ENCODE results near the gene C17orf100. TPM values are rescaled to one million over a fixed set of nuclear protein-coding genes. Genes with fewer than 3 reads are reported as not detected.

C17orf100 gene
- total RNA-seq, 1 donor from 2014 or later, result 6.1 TPM

DNA sequence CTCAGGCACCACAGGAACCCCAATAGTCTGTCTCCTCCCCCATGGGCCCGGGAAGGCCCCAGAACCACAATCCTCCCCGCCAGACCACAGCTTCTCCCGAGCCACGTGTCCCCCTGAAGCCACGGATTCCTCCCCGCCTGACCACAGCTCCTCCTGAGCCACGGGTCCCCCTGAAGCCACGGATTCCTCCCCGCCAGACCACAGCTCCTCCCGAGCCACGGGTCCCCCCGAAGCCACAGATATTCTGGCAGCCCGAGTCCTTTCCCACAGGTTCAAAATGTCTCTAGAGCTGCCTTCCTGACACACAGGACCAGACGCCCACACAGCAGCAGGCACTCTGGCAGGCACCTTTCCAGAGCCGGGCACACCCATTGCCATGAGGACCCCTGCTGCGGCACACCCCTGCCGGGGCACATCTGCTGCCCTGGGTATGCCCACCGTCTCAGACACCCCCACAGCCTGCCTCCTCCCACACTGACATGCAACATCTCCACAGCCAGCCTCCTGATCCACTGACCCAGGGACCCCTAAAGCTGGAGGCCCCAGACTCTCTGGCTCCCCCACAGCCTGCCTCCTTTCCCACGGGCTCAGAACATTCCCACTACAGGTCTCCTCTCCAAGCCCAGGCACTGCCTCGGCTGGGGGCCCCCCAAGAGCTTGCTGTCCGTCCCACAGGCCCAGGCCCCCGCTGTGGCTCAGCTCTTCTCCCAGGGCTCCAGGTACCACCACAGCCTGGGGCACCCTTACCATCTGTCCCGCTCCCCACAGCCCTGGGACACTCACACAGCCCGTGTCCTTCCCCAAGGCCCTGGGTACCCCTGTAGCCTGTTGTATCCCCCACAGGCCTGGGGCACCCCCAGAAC is 13.3 kb upstream of the C17orf100 start:
- peaks cover 5% of the 10 kb centered on the region for H3K9me3 Mint-ChIP-seq
- peaks cover 14% of the 10 kb centered on the region for H3K36me3 Mint-ChIP-seq
- H3K27me3 Mint-ChIP-seq (ENCODE audit: low read depth), result no peaks in the 10 kb centered on the region
- H3K27ac Mint-ChIP-seq, result peak overlapping the region; percentile 26
- H3K4me3 Mint-ChIP-seq, result peak overlapping the region; percentile 96
- DNase-seq (ENCODE audit: low spot score in 2 of 2, unreplicated experiment in 2 of 2), result no peak
- TF ChIP-seq, protein P1, sequence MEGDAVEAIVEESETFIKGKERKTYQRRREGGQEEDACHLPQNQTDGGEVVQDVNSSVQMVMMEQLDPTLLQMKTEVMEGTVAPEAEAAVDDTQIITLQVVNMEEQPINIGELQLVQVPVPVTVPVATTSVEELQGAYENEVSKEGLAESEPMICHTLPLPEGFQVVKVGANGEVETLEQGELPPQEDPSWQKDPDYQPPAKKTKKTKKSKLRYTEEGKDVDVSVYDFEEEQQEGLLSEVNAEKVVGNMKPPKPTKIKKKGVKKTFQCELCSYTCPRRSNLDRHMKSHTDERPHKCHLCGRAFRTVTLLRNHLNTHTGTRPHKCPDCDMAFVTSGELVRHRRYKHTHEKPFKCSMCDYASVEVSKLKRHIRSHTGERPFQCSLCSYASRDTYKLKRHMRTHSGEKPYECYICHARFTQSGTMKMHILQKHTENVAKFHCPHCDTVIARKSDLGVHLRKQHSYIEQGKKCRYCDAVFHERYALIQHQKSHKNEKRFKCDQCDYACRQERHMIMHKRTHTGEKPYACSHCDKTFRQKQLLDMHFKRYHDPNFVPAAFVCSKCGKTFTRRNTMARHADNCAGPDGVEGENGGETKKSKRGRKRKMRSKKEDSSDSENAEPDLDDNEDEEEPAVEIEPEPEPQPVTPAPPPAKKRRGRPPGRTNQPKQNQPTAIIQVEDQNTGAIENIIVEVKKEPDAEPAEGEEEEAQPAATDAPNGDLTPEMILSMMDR (IDR thresholded peaks at IDR 0.05; ENCODE audit: unreplicated experiment), result no peak
- H3K4me1 Mint-ChIP-seq, result peaks cover 28% of the 10 kb centered on the region

DNA sequence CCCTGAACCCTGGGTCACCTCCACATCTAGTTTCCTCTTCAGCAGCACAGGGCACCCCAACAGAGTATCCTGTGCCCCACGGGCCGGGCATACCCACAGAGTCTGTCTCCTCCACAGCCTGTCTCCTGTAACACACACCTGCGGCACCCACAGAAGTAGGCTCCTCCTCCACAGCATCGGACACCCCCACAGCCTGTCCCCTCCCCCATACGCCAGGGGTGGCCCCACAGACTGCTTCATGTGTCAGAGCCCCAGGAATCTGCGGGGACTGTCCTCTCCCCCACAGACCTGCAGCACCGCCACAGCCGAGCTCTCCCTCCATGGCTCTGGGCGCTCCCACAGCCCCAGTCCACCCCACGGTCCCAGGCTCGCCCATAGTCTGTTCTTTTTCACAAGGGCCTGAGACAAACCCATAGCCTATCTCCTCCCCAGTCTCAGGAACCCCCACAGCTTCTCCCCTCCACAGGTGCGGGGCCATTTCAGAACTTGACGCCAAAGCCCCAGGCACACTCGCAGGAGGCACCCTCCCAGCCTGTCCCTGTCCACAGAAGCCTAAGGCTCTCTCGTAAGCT is 12.5 kb upstream of the C17orf100 start:
- Mint-ChIP-seq H3K27me3 (ENCODE audit: low read depth) (no peaks in the 10 kb centered on the region), H3K4me3 (peak overlapping the region; percentile 96), H3K4me1 (peaks cover 28% of the 10 kb centered on the region), H3K9me3 (no peaks in the 10 kb centered on the region), H3K27ac (peak overlapping the region; percentile 99), H3K36me3 (peaks cover 7% of the 10 kb centered on the region)
- DNase-seq (ENCODE audit: low spot score in 2 of 2, unreplicated experiment in 2 of 2), result no peak
- TF ChIP-seq, protein P1 (IDR thresholded peaks at IDR 0.05; ENCODE audit: unreplicated experiment), result no peak

GRCh38 chr17:6639586-6640535 is 11.7 kb upstream of the C17orf100 start:
- Mint-ChIP-seq H3K9me3 (no peaks in the 10 kb centered on the region), H3K36me3 (peaks cover 5% of the 10 kb centered on the region), H3K4me1 (peaks cover 28% of the 10 kb centered on the region), H3K27me3 (ENCODE audit: low read depth) (no peaks in the 10 kb centered on the region), H3K4me3 (peak overlapping the region; percentile 96), H3K27ac (peak overlapping the region; percentile 99)
- peak in 1 of 2 experiments; percentile 64 for DNase-seq (ENCODE audit: low spot score in 2 of 2, unreplicated experiment in 2 of 2)
- TF ChIP-seq, protein P1 (IDR thresholded peaks at IDR 0.05; ENCODE audit: unreplicated experiment), result no peak

- TF ChIP-seq, protein P1 (IDR thresholded peaks at IDR 0.05; ENCODE audit: unreplicated experiment), result no peak
- DNase-seq (ENCODE audit: low spot score in 2 of 2, unreplicated experiment in 2 of 2), result peak; percentile 84 to 91
- peak within 1 kb of the TSS; percentile 99 for H3K27ac Mint-ChIP-seq
- H3K36me3 Mint-ChIP-seq, result peaks cover 4% of the 10 kb centered on the region
- no peaks in the 10 kb centered on the region for H3K9me3 Mint-ChIP-seq
- H3K4me3 Mint-ChIP-seq, result peak within 1 kb of the TSS; percentile 96
- H3K4me1 Mint-ChIP-seq, result peaks cover 28% of the 10 kb centered on the region
- no peaks in the 10 kb centered on the region for H3K27me3 Mint-ChIP-seq (ENCODE audit: low read depth)
Observed at GRCh38 chr17:6640536-6641246, 10.9 kb upstream of the C17orf100 start, which contains the start of the genes KIAA0753 and TXNDC17. Gene KIAA0753, minus strand, starts transcription at chr17:6640711. Its CDS starts 5,608 bp downstream, at chr17:6635103. Gene TXNDC17, plus strand, starts transcription at chr17:6641060. Its CDS starts 23 bp downstream, at chr17:6641083.
